GM12878 (cell line): ENCODE measurements around the gene ARL4D. TPM values are rescaled to one million over a fixed set of nuclear protein-coding genes. Genes with fewer than 3 reads are reported as not detected.

Experiments
- ATAC-seq: fragments of 200-7000 bp; cut with Tn5 transposase; 3 replicates; pipeline ENCODE4 v1.9.1; 2020; ENCODE audit warnings: mild to moderate bottlenecking, moderate library complexity
- BruUV-seq: library from RNA; stranded (reverse); fragments of 400-500 nt; replicated peaks from 2 replicates; lab custom pipeline; 2021; lab: Mats Ljungman, UMichigan
- CTCF ChIA-PET: fragments of 300-600 bp; sonication (Branson Sonifier 250); formaldehyde crosslinking; extraction: SDS; loops from one replicate; lab custom pipeline; 2021; ENCODE audit warnings: inconsistent platforms; lab: Yijun Ruan, JAX
- POLR2A ChIA-PET: fragments of 350-600 bp; formaldehyde crosslinking; extraction: SDS; loops from one replicate; lab custom pipeline; 2021; ENCODE audit warnings: inconsistent platforms; lab: Charles Lee
- RAD21 ChIA-PET: fragments of 300-600 bp; sonication (Branson Sonifier 250); formaldehyde crosslinking; loops from one replicate; lab custom pipeline; 2023; ENCODE audit warnings: antibody characterized with exemption; ENCODE audit not compliant: unreplicated experiment; lab: Charles Lee
- SMC1A ChIA-PET: fragments of 300-600 bp; sonication (Branson Sonifier 250); formaldehyde crosslinking; loops from one replicate; lab custom pipeline; 2023; ENCODE audit not compliant: unreplicated experiment, uncharacterized antibody; lab: Charles Lee
- DNase-seq: peaks from one replicate; pipeline ENCODE4 v3.0.0-alpha.2; 2011; ENCODE audit warnings: low read depth, low spot score
- FAIRE-seq: peaks from 3 replicates; lab custom pipeline; 2011; peaks lifted over from hg19 to GRCh38; lab: Jason Lieb, UNC
- H2AFZ ChIP-seq: 2 replicates; pipeline ENCODE4 v1.6.0; 2011; ENCODE audit warnings: low read depth, low read length, control low read depth; ENCODE audit not compliant: control insufficient read depth
- H3K27ac ChIP-seq: 2 replicates; pipeline ENCODE4 v1.5.1; 2011; ENCODE audit warnings: control low read depth; ENCODE audit not compliant: control insufficient read depth, insufficient read depth
- H3K27me3 ChIP-seq, 2 experiments: replicated peaks in 1 of 2; 2 replicates each; pipeline versions ENCODE4 v1.6.0 to v1.6.1; 2011; ENCODE audit warnings: low read length in 1 of 2; ENCODE audit not compliant: control insufficient read depth in 2 of 2, insufficient read depth in 2 of 2
- H3K36me3 ChIP-seq, 2 experiments: 2 replicates each; pipeline ENCODE4 v1.5.1; 2011; ENCODE audit warnings: low read length in 1 of 2; ENCODE audit not compliant: control insufficient read depth in 2 of 2, insufficient read depth in 2 of 2
- H3K4me1 ChIP-seq: 2 replicates; pipeline ENCODE4 v1.6.1; 2011; ENCODE audit warnings: mild to moderate bottlenecking, low read length, moderate library complexity, mixed read lengths; ENCODE audit not compliant: control insufficient read depth, insufficient read depth
- H3K4me2 ChIP-seq: 2 replicates; pipeline ENCODE4 v1.6.0; 2011; ENCODE audit warnings: control low read depth; ENCODE audit not compliant: control insufficient read depth, insufficient read depth
- H3K4me3 ChIP-seq: fragments of 200-600 bp; sonication (generic); 2 replicates; pipeline ENCODE4 v1.5.1; 2016
- H3K79me2 ChIP-seq: 2 replicates; pipeline ENCODE4 v1.6.0; 2011; ENCODE audit warnings: low read length; ENCODE audit not compliant: control insufficient read depth, insufficient read depth
- H3K9ac ChIP-seq: 2 replicates; pipeline ENCODE4 v1.8.0; 2011; ENCODE audit warnings: low read length, control low read depth, mixed read lengths; ENCODE audit not compliant: control insufficient read depth, insufficient read depth
- H3K9me3 ChIP-seq: replicated peaks from 3 replicates; pipeline ENCODE4 v1.5.1; 2011; ENCODE audit warnings: mild to moderate bottlenecking, low read length; ENCODE audit not compliant: control insufficient read depth, insufficient read depth
- H4K20me1 ChIP-seq: 2 replicates; pipeline ENCODE4 v1.6.0; 2011; ENCODE audit not compliant: control insufficient read depth, insufficient read depth
- BCL3 ChIP-seq: IDR thresholded peaks from 2 replicates; pipeline ENCODE4 v1.6.1; 2011; ENCODE audit warnings: borderline replicate concordance, low read depth, mild to moderate bottlenecking, moderate library complexity, low read length; ENCODE audit not compliant: insufficient read depth, poor library complexity, severe bottlenecking
- E2F8 ChIP-seq: fragments of 450-650 bp; IDR thresholded peaks from 2 replicates; pipeline ENCODE4 v1.6.1; 2018; ENCODE audit warnings: mild to moderate bottlenecking, low read depth, moderate library complexity; ENCODE audit not compliant: partially characterized antibody
- ZBTB4 ChIP-seq: fragments of 450-650 bp; formaldehyde crosslinking; IDR thresholded peaks from 2 replicates; pipeline ENCODE4 v1.4.0; 2022; ENCODE audit warnings: mild to moderate bottlenecking, moderate library complexity
- ZSCAN29 ChIP-seq: fragments of 450-650 bp; IDR thresholded peaks from 2 replicates; pipeline ENCODE4 v1.6.1; 2017; ENCODE audit warnings: mild to moderate bottlenecking, moderate library complexity
- WGBS: methylation state at CpG from one replicate; pipeline ENCODE4 v1.1.6; 2016; ENCODE audit warnings: low lambda C conversion rate; ENCODE audit not compliant: insufficient replicate concordance, insufficient coverage; ENCODE audit errors: missing lambda C conversion rate; 5-methylcytosine and 5-hydroxymethylcytosine counted together
- in situ Hi-C: fragments of 300-500 bp; cut with MboI; formaldehyde crosslinking; loops from 9 replicates; pipeline ENCODE4 v1.14.3; 2018; ENCODE audit warnings: mixed read lengths
- intact Hi-C: fragments of 100-400 bp; cut with micrococcal nuclease; formaldehyde crosslinking; loops from one replicate; pipeline ENCODE4 v1.14.2; 2022; ENCODE audit not compliant: unreplicated experiment
- polyA plus RNA-seq, 11 experiments: library from polyadenylated mRNA; depleted of rRNA in 4 of 11; unstranded in 6 of 11; stranded (reverse) in 5 of 11; fragments of >200 nt; fragmentation: Nextera tagmentation in 4 of 11; fragmentation: Illumina TruSeq in 1 of 11; extraction: Ambion mirVana in 4 of 11; extraction: Trizol in 1 of 11; gene quantifications; 1 replicate in 1 of 11; 2 replicates in 10 of 11; pipeline versions ENCODE4 v1.2.1 to v1.2.3, GENCODE V29; 2011 to 2016; ENCODE audit warnings: inconsistent platforms in 2 of 11, missing spikeins in 2 of 11, low read depth in 1 of 11
- total RNA-seq, 4 experiments: library from RNA; depleted of rRNA in 3 of 4; stranded (reverse); fragments of >200 nt in 3 of 4; fragmentation: Illumina TruSeq in 1 of 4; extraction: Trizol in 1 of 4; gene quantifications; 2 replicates each; pipeline versions ENCODE4 v1.2.1 to v1.2.3, GENCODE V29; 2013 to 2021

The ARL4D gene
- total and polyA plus RNA-seq, 10 of the 15 experiments (the other 5 are each of a cell fraction or from before 2014, with no cell fraction given), result 0.10 to 1.5 (median 0.75) TPM

- no peaks in the 10 kb centered on the region for H4K20me1 ChIP-seq
- ChIA-PET SMC1A (no interaction called here), RAD21 (no interaction called here), CTCF (interaction anchor here (1.6 kb wide), 1 partner anchor 53 kb away, joined by 4 read pairs; no protein-coding TSS in a partner anchor), POLR2A (no interaction called here)
- H3K4me3 ChIP-seq, result no peak overlapping the region
- ATAC-seq (no peak), DNase-seq (no peak), FAIRE-seq (no peak)
- H2AFZ ChIP-seq, result no peak overlapping the region
- H3K36me3 ChIP-seq, result no peaks in the 10 kb centered on the region
- WGBS, result 44% methylated on average over 5 of the region's 5 CpGs
- H3K27ac ChIP-seq, result no peak overlapping the region
- no peaks in the 10 kb centered on the region for H3K79me2 ChIP-seq
- BruUV-seq, result no TSS peak
- TF ChIP-seq ZSCAN29, result no peak
- TF ChIP-seq BCL3, result no peak
- TF ChIP-seq ZBTB4 (CRISPR knock-in tag), result no peak
- TF ChIP-seq E2F8, result no peak
- no peaks in the 10 kb centered on the region for H3K4me1 ChIP-seq
- no peak overlapping the region for H3K9ac ChIP-seq
- intact Hi-C loops, result no loop called here
- H3K4me2 ChIP-seq, result no peak overlapping the region
- in situ Hi-C loops, result no loop called here
- H3K27me3 ChIP-seq, result no peaks in the 10 kb centered on the region
- H3K9me3 ChIP-seq, result no peaks in the 10 kb centered on the region
These were observed 48.0 kb downstream of the ARL4D start for GRCh38 chr17:43446773-43447172.
